OCI-LY7 (cell line): Measurements from ENCODE around the gene ATF7. TPM values are rescaled to one million over a fixed set of nuclear protein-coding genes. Genes with fewer than 3 reads are reported as not detected.

Source experiments
- BruUV-seq: library from RNA; stranded (reverse); fragments of 400-500 nt; replicated peaks from 2 replicates; lab custom pipeline; 2021; lab: Mats Ljungman, UMichigan
- CTCF ChIA-PET: fragments of 300-600 bp; sonication (Branson Sonifier 250); formaldehyde crosslinking; loops from one replicate; lab custom pipeline; 2022; ENCODE audit warnings: antibody characterized with exemption; ENCODE audit not compliant: unreplicated experiment; lab: Charles Lee
- POLR2A ChIA-PET: fragments of 300-600 bp; sonication (Branson Sonifier 250); formaldehyde crosslinking; loops from one replicate; lab custom pipeline; 2022; ENCODE audit warnings: antibody characterized with exemption; lab: Charles Lee
- DNase-seq: peaks from one replicate; pipeline ENCODE4 v3.0.0-alpha.2; 2015; ENCODE audit warnings: low spot score
- H2AFZ ChIP-seq: fragments of 200-600 bp; sonication (generic), shearing (Covaris generic); 2 replicates; pipeline ENCODE4 v1.6.1; 2014; ENCODE audit warnings: mild to moderate bottlenecking, antibody characterized with exemption, low read length, moderate library complexity
- H3K27ac ChIP-seq: fragments of 200-600 bp; sonication (generic); 2 replicates; pipeline ENCODE4 v1.5.1; 2014; ENCODE audit warnings: mixed run types, low read depth, mild to moderate bottlenecking, moderate library complexity, low read length, inconsistent platforms; ENCODE audit not compliant: poor library complexity, severe bottlenecking
- H3K36me3 ChIP-seq: fragments of 200-600 bp; sonication (generic); 2 replicates; pipeline ENCODE4 v1.6.1; 2014; ENCODE audit warnings: mild to moderate bottlenecking, antibody characterized with exemption, low read length, moderate library complexity, mixed read lengths; ENCODE audit not compliant: insufficient read depth
- H3K4me1 ChIP-seq: fragments of 200-600 bp; sonication (generic); 2 replicates; pipeline ENCODE4 v1.5.1; 2014; ENCODE audit warnings: mild to moderate bottlenecking, low read length; ENCODE audit not compliant: insufficient read depth, poor library complexity, severe bottlenecking
- H3K4me2 ChIP-seq: fragments of 200-600 bp; sonication (generic); 2 replicates; pipeline ENCODE4 v1.6.1; 2014; ENCODE audit warnings: mild to moderate bottlenecking, low read length
- H3K4me3 ChIP-seq: fragments of 200-600 bp; sonication (generic); 2 replicates; pipeline ENCODE4 v1.5.1; 2014; ENCODE audit warnings: mild to moderate bottlenecking, low read depth, low read length; ENCODE audit not compliant: poor library complexity, severe bottlenecking
- H3K79me2 ChIP-seq: fragments of 200-600 bp; sonication (generic); 2 replicates; pipeline ENCODE4 v1.6.1; 2016; ENCODE audit warnings: low read depth, mild to moderate bottlenecking, low read length, moderate library complexity, mixed read lengths; ENCODE audit not compliant: insufficient read depth
- H3K9me2 ChIP-seq: fragments of 200-600 bp; sonication (generic); 2 replicates; pipeline ENCODE4 v1.6.1; 2016; ENCODE audit warnings: mild to moderate bottlenecking, low read length, mixed read lengths; ENCODE audit not compliant: insufficient read depth
- H3K9me3 ChIP-seq: fragments of 200-600 bp; sonication (generic); 2 replicates; pipeline ENCODE4 v1.6.1; 2014; ENCODE audit warnings: mild to moderate bottlenecking, mixed run types, low read length, mixed read lengths
- H4K20me1 ChIP-seq: fragments of 200-600 bp; sonication (generic); 2 replicates; pipeline ENCODE4 v1.6.1; 2014; ENCODE audit warnings: mild to moderate bottlenecking, antibody characterized with exemption, low read length, moderate library complexity, mixed read lengths; ENCODE audit not compliant: insufficient read depth
- EZH2phosphoT487 ChIP-seq: fragments of 200-600 bp; sonication (generic); IDR thresholded peaks from 2 replicates; pipeline ENCODE4 v1.6.1; 2018; ENCODE audit warnings: low read depth, borderline replicate concordance, mild to moderate bottlenecking, mixed run types, antibody characterized with exemption, low read length, moderate library complexity, mixed read lengths
- intact Hi-C: fragments of 100-400 bp; cut with micrococcal nuclease; formaldehyde crosslinking; loops from one replicate; pipeline ENCODE4 v1.10.0; 2022; ENCODE audit not compliant: unreplicated experiment
- total RNA-seq, 2 experiments: library from RNA; depleted of rRNA in 1 of 2; stranded (reverse); fragments of >200 nt in 1 of 2; shearing (Covaris generic) in 1 of 2; gene quantifications; 2 replicates each; pipeline ENCODE4 v1.2.3, GENCODE V29; 2014 to 2022
- TF ChIP-seq, protein P1 (sequence below): fragments of 200-600 bp; sonication (generic); conservative IDR thresholded peaks from 2 replicates; pipeline ENCODE4 v1.5.1; 2014; ENCODE audit warnings: mild to moderate bottlenecking, antibody characterized with exemption, low read length, moderate library complexity, mixed read lengths

ATF7 gene
- total RNA-seq, 2 experiments from 2014 or later = 6.8 to 23.2 TPM

DNA sequence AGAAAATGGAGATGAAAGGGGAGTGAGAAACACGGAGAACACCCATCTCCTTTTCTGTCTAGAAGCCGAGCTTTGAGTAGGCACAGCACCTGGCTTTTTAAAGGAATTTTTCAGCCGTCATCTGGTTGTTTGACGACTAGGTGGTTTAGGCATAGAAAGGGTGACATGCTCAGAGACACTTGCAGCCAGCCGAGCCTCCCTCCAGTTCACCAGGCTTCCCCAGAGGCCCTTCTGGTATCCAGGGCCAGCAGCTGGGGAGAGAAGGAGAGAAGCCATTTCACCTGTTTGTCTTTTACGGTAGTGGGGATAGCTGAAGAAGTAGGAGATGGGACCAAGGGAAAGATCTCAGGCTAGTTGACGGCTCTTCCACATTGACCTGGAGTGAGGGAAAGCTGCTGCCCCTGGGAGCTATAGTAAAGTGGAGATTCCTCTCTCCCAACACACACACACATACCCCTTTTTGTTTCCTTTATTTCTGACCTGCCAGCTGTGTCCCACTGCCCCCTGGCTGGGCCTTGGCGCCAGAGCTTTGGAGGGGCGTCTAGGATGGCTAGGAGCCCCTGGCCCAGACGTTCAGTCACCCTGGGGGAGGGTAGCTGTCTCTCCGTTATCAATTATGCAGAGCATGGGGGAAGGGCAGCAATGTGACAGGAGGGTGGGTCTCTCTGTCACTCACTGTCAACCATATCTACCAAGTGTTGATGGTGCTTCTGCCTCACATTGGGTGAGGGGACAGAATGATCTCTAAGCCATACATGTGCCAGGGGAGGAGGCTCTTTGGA, 132.4 kb downstream of the ATF7 start:
- Histone ChIP-seq H3K79me2 (peaks cover 9% of the 10 kb centered on the region; the same call in 1 of the 2 replicates), H3K4me1 (peaks cover 53% of the 10 kb centered on the region), H3K36me3 (no peaks in the 10 kb centered on the region), H4K20me1 (no peaks in the 10 kb centered on the region), H3K4me2 (peak overlapping the region; percentile 86), H3K9me2 (no peaks in the 10 kb centered on the region), H3K9me3 (no peaks in the 10 kb centered on the region), H3K4me3 (peak overlapping the region; percentile 69), H2AFZ (peak overlapping the region; percentile 61; the same call in 1 of the 2 replicates), H3K27ac (peak overlapping the region; percentile 58)
- BruUV-seq = TSS peak; percentile 73
- intact Hi-C loops = no loop called here
- ChIA-PET CTCF (interaction anchor here (0.6 to 1.0 kb wide), 4 partner anchors 15 to 419 kb away, joined by 3 to 4 read pairs (median 3); partner anchors contain the start of gene AAAS), POLR2A (interaction anchor here (0.5 to 1.7 kb wide), 9 partner anchors 12 to 1814 kb away, joined by 3 to 15 read pairs (median 5); partner anchors contain the start of genes AAAS and SP1)
- TF ChIP-seq, protein P1, sequence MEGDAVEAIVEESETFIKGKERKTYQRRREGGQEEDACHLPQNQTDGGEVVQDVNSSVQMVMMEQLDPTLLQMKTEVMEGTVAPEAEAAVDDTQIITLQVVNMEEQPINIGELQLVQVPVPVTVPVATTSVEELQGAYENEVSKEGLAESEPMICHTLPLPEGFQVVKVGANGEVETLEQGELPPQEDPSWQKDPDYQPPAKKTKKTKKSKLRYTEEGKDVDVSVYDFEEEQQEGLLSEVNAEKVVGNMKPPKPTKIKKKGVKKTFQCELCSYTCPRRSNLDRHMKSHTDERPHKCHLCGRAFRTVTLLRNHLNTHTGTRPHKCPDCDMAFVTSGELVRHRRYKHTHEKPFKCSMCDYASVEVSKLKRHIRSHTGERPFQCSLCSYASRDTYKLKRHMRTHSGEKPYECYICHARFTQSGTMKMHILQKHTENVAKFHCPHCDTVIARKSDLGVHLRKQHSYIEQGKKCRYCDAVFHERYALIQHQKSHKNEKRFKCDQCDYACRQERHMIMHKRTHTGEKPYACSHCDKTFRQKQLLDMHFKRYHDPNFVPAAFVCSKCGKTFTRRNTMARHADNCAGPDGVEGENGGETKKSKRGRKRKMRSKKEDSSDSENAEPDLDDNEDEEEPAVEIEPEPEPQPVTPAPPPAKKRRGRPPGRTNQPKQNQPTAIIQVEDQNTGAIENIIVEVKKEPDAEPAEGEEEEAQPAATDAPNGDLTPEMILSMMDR = no peak
- TF ChIP-seq EZH2phosphoT487 = no peak
- DNase-seq = peak; percentile 21

DNA sequence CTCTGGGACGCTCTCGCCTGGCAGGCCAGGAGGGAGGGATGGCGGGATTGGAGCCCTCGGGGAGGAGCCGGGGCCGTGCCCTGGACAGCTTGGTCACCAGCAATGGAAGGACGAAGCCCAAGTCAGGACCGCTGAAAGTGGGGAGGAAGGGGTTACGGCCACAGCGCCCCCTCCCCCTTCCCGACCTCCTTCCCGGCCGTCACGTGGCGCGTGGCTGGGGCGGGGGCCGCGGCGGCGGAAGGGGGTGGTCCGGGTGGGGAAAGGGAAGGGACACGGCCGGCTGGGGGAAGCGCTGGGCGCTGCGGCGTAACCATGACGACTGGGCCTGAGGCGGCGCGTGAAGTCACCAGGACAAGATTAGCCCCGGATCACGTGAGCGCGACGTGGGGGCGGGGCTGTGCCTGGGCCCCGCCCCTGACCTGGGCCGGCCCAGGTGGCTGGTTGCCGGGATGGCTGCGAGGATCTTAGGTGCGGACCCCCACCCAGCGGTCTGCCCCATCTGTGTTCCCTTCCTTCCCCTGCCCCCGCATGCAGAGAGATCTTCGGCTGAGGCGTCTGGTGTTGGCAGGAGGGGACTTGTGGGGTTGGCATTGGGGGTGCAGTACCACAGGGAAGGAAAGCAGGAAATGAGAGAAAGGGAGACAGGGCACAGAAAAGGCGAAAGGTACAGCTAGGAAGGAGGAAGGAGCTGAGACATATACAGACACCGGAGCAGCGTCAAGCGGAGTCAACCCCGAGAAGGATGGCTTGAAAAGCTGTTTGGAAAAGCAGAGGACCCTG, 133.2 kb downstream of the ATF7 start:
- peaks cover 46% of the 10 kb centered on the region for H3K4me1 ChIP-seq
- H3K4me3 ChIP-seq = peak overlapping the region; percentile 69
- H3K9me3 ChIP-seq = no peaks in the 10 kb centered on the region
- no peaks in the 10 kb centered on the region for H4K20me1 ChIP-seq
- H3K4me2 ChIP-seq = peak overlapping the region; percentile 86
- TF ChIP-seq, protein P1 = peak; percentile 28
- no peak for TF ChIP-seq EZH2phosphoT487
- peak; percentile 90 for DNase-seq
- peaks cover 1% of the 10 kb centered on the region; the same call in 1 of the 2 replicates for H3K79me2 ChIP-seq
- intact Hi-C loops = no loop called here
- CTCF ChIA-PET = interaction anchor here (0.6 to 1.0 kb wide), 2 partner anchors 140 to 418 kb away, joined by 3 read pairs; no protein-coding TSS in a partner anchor
- H3K36me3 ChIP-seq = peaks cover 1% of the 10 kb centered on the region; the same call in 1 of the 2 replicates
- H3K27ac ChIP-seq = peak overlapping the region; percentile 58
- no peaks in the 10 kb centered on the region for H3K9me2 ChIP-seq
- BruUV-seq = no TSS peak
- peak overlapping the region; percentile 61; the same call in 1 of the 2 replicates for H2AFZ ChIP-seq
- POLR2A ChIA-PET = interaction anchor here (0.5 to 1.7 kb wide), 9 partner anchors 9 to 1813 kb away, joined by 3 to 15 read pairs (median 5); partner anchors contain the start of genes AAAS and SP1
